Measurements from ENCODE around the gene INTS13.
"Not testable (repeated sequence)": the region's sequence is repeated elsewhere in the genome, so short reads cannot be mapped to it uniquely, and the experiment has no call there.

The INTS13 gene

GRCh38 chr12:26869908-26870459 lies 67.8 kb downstream of the INTS13 start:
- DNase-seq (ENCODE audit: low read depth), result no peak

GRCh38 chr12:26869104-26869494 lies 68.7 kb downstream of the INTS13 start:
- no peak for DNase-seq (ENCODE audit: low read depth)

DNA sequence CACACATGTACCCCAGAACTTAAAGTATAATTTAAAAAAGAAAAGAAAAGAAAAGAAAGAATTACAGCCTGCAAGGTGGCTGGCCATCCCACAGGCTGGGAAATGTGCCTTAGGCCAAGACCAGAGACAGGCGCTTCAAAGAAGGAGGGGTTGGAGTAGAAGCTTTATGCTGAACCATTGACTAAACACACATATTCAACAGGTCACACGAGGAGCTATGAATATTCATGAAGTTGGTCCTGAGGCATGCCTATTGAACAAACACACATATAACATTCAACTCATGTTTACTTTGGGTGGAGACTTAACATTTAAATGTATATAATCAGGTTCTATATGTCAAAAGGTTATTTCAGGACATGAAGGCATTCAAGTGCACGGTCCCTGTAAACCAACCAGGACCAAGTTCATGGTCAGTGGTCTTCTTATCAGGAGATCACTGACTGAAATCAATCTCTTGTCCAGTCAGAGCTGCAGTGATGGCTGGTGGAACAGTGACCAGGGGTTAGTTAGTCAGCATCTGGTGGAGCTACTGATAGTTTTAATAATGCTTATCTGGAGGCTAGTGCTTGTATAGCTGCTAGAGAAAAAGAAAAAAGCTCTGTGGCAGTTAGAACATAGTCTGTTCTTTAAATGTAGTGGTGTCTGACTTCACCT lies 69.2 kb downstream of the INTS13 start:
- DNase-seq (ENCODE audit: low read depth), result no peak

- no peak for DNase-seq (ENCODE audit: low read depth)
These were observed 70.7 kb downstream of the INTS13 start for GRCh38 chr12:26867080-26867479.

GRCh38 chr12:26863515-26863914 lies 74.3 kb downstream of the INTS13 start:
- no peak for DNase-seq (ENCODE audit: low read depth)

- DNase-seq (ENCODE audit: low read depth), result not testable (repeated sequence)
These were observed 75.0 kb downstream of the INTS13 start for GRCh38 chr12:26862787-26863186.

GRCh38 chr12:26861690-26862089 lies 76.1 kb downstream of the INTS13 start:
- DNase-seq (ENCODE audit: low read depth), result no peak

- DNase-seq (ENCODE audit: low read depth), result no peak
These were observed 80.2 kb downstream of the INTS13 start for GRCh38 chr12:26857465-26858176.

DNA sequence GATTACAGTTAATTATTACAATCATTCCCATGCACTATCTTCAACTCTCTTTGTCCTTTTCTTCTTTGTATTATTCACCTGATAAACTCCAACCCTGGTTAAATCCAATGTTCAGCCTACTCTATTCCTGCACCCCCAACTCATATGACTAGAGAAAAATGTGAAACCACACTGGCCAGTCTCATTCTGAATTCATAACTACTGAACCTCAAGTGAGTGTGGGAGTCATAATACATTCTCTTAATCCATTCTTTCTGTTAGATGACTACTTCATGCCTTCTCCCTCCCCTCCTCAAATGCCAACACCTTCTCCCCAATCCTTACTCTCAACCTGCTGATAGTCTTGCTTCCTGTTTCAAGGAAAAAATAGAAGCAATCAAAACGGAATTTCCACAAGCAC lies 82.4 kb downstream of the INTS13 start:
- no peak for DNase-seq (ENCODE audit: low read depth)

All from stimulated activated CD8-positive, alpha-beta memory T cell treated with anti-CD3 and anti-CD28 coated beads, Interleukin-15, amount 100 ng/mL, for 24 hours (primary cell).